OCI-LY3 (cell line): ENCODE measurements around the gene NPTX1.

Experiments
- H2AFZ ChIP-seq: fragments of 200-600, 300-600 bp; shearing (Covaris generic); 2 replicates; pipeline ENCODE4 v1.6.0; 2014; ENCODE audit warnings: antibody characterized with exemption, low read depth, low read length
- H3K27ac ChIP-seq: fragments of 200-600, 300-600 bp; sonication (generic); 2 replicates; pipeline ENCODE4 v1.5.1; 2014; ENCODE audit warnings: mild to moderate bottlenecking, low read length, moderate library complexity, mixed read lengths
- H3K27me3 ChIP-seq: fragments of 200-600, 300-600 bp; sonication (generic); 2 replicates; pipeline ENCODE4 v1.6.1; 2014; ENCODE audit warnings: low read depth, low read length, mixed read lengths
- H3K36me3 ChIP-seq: fragments of 200-600, 300-600 bp; sonication (generic); replicated peaks from 2 replicates; pipeline ENCODE3; 2014; ENCODE audit warnings: low read depth, low read length, mixed read lengths
- H3K4me1 ChIP-seq: fragments of 300-600, 200-600 bp; sonication (generic); 2 replicates; pipeline ENCODE4 v1.6.1; 2014; ENCODE audit warnings: low read length, mixed read lengths
- H3K4me2 ChIP-seq: fragments of 200-600, 300-600 bp; sonication (generic); 2 replicates; pipeline ENCODE4 v1.6.1; 2014; ENCODE audit warnings: low read length, mixed read lengths
- H3K4me3 ChIP-seq: fragments of 300-600, 200-600 bp; sonication (generic); 2 replicates; pipeline ENCODE4 v1.5.1; 2014; ENCODE audit warnings: antibody characterized with exemption, mild to moderate bottlenecking, low read length, moderate library complexity
- H3K79me2 ChIP-seq: fragments of 300-600, 200-600 bp; shearing (Covaris generic); 2 replicates; pipeline ENCODE4 v1.6.1; 2014; ENCODE audit warnings: mild to moderate bottlenecking, low read length, mixed read lengths
- H3K9ac ChIP-seq: fragments of 300-600, 200-600 bp; shearing (Covaris generic); 2 replicates; pipeline ENCODE4 v1.6.0; 2014; ENCODE audit warnings: mild to moderate bottlenecking, low read length, moderate library complexity
- H3K9me3 ChIP-seq: fragments of 200-600, 300-600 bp; shearing (Covaris generic); 2 replicates; pipeline ENCODE4 v1.6.1; 2014; ENCODE audit warnings: low read length, mixed read lengths; ENCODE audit not compliant: insufficient read depth
- H4K20me1 ChIP-seq: fragments of 200-600, 300-600 bp; sonication (generic); 2 replicates; pipeline ENCODE4 v1.6.1; 2016; ENCODE audit warnings: low read length, mixed read lengths; ENCODE audit not compliant: insufficient read depth
- EZH2phosphoT487 ChIP-seq: fragments of 200-600 bp; shearing (Covaris generic); IDR thresholded peaks from 2 replicates; pipeline ENCODE4 v1.6.1; 2018; ENCODE audit warnings: antibody characterized with exemption, mixed run types, low read depth
- TF ChIP-seq, protein P1 (sequence below): fragments of 200-600, 300-600 bp; sonication (generic); IDR thresholded peaks from 2 replicates; pipeline ENCODE4 v1.5.1; 2014; ENCODE audit warnings: antibody characterized with exemption, low read length, low read depth

NPTX1 gene

DNA sequence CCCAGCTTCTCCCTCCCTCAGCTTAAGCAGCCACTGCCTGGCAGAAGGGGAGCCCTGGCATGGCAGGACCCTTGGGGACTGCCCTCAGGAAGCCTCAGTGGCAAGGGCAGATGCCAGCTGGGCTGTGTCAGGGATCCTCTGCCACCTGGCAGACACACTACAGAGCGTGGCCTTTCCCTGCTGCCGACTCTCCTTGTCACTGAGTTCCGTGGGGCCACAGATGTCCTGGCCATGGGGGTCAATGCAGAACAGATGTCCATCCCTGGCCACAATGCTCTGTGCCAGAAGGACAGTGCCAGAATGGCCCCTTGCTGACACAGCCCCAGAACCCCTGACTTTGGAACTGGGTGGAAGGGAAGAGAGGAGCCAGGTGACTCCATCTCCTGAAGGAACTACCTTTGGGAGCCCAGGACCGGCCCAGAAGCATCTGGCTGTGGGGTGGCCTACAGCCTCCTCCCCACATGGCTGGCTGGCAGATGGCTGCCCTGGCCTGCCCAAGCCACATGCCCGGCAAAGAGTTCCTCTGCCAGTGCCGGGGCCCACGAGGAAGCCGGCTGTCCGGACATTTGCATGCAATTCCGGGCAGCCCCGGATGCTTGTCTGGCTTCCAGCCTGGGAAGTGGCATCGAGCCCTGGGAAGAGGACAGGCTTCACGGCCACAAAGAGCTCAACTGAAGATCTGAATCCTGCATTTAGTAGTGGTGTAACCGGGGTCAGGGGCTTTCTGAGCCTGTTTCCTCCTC, 24.1 kb downstream of the NPTX1 start:
- no peak overlapping the region for H3K27ac ChIP-seq
- no peak overlapping the region for H3K9ac ChIP-seq
- peaks cover 14% of the 10 kb centered on the region for H3K4me1 ChIP-seq
- H4K20me1 ChIP-seq = no peaks in the 10 kb centered on the region
- no peaks in the 10 kb centered on the region for H3K27me3 ChIP-seq
- H3K9me3 ChIP-seq = no peaks in the 10 kb centered on the region
- no peak overlapping the region for H3K4me3 ChIP-seq
- H3K79me2 ChIP-seq = peaks cover 9% of the 10 kb centered on the region; the same call in 1 of the 2 replicates
- TF ChIP-seq, protein P1, sequence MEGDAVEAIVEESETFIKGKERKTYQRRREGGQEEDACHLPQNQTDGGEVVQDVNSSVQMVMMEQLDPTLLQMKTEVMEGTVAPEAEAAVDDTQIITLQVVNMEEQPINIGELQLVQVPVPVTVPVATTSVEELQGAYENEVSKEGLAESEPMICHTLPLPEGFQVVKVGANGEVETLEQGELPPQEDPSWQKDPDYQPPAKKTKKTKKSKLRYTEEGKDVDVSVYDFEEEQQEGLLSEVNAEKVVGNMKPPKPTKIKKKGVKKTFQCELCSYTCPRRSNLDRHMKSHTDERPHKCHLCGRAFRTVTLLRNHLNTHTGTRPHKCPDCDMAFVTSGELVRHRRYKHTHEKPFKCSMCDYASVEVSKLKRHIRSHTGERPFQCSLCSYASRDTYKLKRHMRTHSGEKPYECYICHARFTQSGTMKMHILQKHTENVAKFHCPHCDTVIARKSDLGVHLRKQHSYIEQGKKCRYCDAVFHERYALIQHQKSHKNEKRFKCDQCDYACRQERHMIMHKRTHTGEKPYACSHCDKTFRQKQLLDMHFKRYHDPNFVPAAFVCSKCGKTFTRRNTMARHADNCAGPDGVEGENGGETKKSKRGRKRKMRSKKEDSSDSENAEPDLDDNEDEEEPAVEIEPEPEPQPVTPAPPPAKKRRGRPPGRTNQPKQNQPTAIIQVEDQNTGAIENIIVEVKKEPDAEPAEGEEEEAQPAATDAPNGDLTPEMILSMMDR = no peak
- no peak for TF ChIP-seq EZH2phosphoT487
- no peak overlapping the region for H2AFZ ChIP-seq
- no peaks in the 10 kb centered on the region for H3K36me3 ChIP-seq
- no peak overlapping the region for H3K4me2 ChIP-seq

DNA sequence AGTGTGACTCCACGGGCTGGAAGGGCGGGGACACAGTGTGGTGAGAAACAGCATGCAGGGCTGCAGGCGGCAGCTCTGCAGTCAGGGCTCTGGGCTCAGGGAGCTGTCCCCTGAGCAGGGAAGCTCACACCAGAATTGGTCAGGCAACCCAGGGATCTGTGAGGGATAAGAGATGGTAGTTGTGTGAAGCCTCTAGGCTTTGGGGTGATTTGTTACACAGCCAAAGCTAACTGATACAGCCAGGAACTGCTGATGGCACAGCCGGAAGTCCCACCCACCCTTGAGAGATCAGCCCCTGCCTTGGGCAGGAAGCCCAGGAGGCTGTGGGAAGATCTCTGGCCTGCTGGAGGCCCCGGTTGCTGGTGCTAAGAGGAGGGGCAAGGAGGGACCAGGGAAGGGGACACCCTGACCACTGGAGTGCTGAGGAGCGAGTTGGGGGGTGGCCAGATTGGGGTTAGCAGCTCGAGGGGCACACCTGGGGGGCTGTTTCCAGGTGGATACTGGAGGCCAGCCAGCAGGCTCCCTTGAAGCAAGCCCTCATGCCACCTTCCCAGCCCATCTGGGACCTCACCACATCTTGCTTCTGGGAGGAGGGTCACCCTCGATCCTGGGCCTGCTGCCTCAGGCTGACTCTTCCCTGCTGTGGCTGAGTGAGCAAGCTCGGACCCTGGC, 25.2 kb downstream of the NPTX1 start:
- Histone ChIP-seq H3K4me2 (no peak overlapping the region), H3K27me3 (no peaks in the 10 kb centered on the region), H3K9ac (no peak overlapping the region), H2AFZ (no peak overlapping the region), H3K4me3 (no peak overlapping the region), H3K4me1 (peaks cover 14% of the 10 kb centered on the region), H3K9me3 (no peaks in the 10 kb centered on the region), H3K36me3 (no peaks in the 10 kb centered on the region), H3K27ac (no peak overlapping the region), H3K79me2 (peaks cover 9% of the 10 kb centered on the region; the same call in 1 of the 2 replicates), H4K20me1 (no peaks in the 10 kb centered on the region)
- TF ChIP-seq EZH2phosphoT487 = no peak
- TF ChIP-seq, protein P1 = no peak

DNA sequence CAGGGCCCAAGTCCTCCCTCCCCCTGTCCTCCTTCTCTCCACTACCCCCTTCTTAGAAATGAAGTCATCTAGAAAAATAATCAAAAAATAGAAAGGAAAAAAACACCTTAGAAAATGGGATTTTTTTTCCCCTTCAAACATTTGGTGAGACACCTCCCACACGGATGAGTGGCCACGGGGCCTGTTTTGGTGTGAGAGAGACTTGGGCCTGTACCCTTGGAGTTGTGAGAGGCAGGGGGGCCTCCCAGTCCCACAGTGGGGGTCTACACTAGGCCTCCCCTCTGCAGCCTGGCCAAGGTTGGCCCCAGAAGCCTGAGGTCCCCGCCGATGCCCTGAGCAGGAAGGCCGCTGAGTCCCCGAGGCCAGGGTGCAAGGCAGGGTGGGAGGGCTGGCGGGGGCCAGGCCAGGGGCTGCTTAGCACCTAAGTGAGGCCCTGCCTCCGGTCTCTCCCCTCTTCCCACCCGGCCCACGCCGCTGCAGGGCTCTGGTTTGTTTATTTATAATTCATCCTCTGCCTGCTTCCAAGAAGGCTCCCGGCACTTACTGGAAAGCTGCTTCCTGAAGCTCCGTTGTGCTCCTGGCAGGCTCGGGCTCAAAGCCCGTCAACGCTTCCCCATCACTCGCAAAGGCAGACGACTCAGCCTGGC, 26.4 kb downstream of the NPTX1 start:
- Histone ChIP-seq H4K20me1 (no peaks in the 10 kb centered on the region), H3K4me3 (no peak overlapping the region), H3K27me3 (no peaks in the 10 kb centered on the region), H3K9me3 (no peaks in the 10 kb centered on the region), H3K27ac (no peak overlapping the region), H2AFZ (no peak overlapping the region), H3K79me2 (peaks cover 9% of the 10 kb centered on the region; the same call in 1 of the 2 replicates), H3K4me1 (peaks cover 7% of the 10 kb centered on the region; the same call in 1 of the 2 replicates), H3K4me2 (no peak overlapping the region), H3K9ac (no peak overlapping the region), H3K36me3 (no peaks in the 10 kb centered on the region)
- TF ChIP-seq EZH2phosphoT487 = no peak
- TF ChIP-seq, protein P1 = no peak
